ENCODE measurements around the gene TPPP2.

Gene TPPP2

DNA sequence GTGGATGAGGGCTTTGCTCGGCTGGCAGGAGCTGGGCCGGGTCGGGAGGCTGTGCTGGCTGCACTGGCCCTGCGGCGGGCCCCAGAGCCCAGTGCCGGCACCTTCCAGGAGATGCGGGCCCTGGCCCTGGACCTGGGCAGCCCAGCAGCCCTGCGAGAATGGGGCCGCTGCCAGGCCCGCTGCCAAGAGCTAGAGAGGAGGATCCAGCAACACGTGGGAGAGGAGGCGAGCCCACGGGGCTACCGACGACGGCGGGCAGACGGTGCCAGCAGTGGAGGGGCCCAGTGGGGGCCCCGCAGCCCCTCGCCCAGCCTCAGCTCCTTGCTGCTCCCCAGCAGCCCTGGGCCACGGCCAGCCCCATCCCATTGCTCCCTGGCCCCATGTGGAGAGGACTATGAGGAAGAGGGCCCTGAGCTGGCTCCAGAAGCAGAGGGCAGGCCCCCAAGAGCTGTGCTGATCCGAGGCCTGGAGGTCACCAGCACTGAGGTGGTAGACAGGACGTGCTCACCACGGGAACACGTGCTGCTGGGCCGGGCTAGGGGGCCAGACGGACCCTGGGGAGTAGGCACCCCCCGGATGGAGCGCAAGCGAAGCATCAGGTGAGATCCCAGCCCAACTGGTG, 51.6 kb downstream of the TPPP2 start:
- no peak for DNase-seq

Data from 8988T (cell line).